Stomach (tissue), 9 donors: Measurements from ENCODE around the gene PPP2R5C. TPM values are rescaled to one million over a fixed set of nuclear protein-coding genes. Genes with fewer than 3 reads are reported as not detected.
A peak's percentile ranks its signal among the peaks of the same experiment; 100 is the strongest.

Source experiments
- DNase-seq, 2 donors: peaks; one replicate each; pipeline versions ENCODE4 v3.0.0 to v3.0.0-alpha.2; 2013 to 2019
- H3K27ac ChIP-seq, 5 donors: fragments of 200-600 bp in 4 of 5; sonication (generic) in 4 of 5; one replicate each; pipeline ENCODE4 v1.5.1; 2013 to 2019; ENCODE audit warnings: mild to moderate bottlenecking in 1 of 5, moderate library complexity in 1 of 5
- H3K27me3 ChIP-seq, 3 donors: fragments of 200-600 bp; sonication (generic); one replicate each; pipeline ENCODE4 v1.5.1; 2017 to 2019; ENCODE audit warnings: mixed run types in 1 of 3
- H3K36me3 ChIP-seq, 4 donors: fragments of 200-600 bp; sonication (generic); 1 replicate in 3 of 4; 2 replicates in 1 of 4; pipeline ENCODE4 v1.5.1; 2016 to 2019
- H3K4me1 ChIP-seq, 4 donors: fragments of 200-600 bp; sonication (generic); one replicate each; pipeline ENCODE4 v1.5.1; 2016 to 2019
- H3K4me3 ChIP-seq, 4 donors: fragments of 200-600 bp; sonication (generic) in 3 of 4; one replicate each; pipeline ENCODE4 v1.5.1; 2016 to 2019; ENCODE audit warnings: mild to moderate bottlenecking in 1 of 4
- H3K9me3 ChIP-seq, 4 donors: fragments of 200-600 bp; sonication (generic); one replicate each; pipeline ENCODE4 v1.5.1; 2016 to 2019
- EP300 ChIP-seq: sonication (generic); formaldehyde crosslinking; IDR thresholded peaks from one replicate; pipeline ENCODE4 v1.6.1; 2017; ENCODE audit warnings: antibody characterized with exemption
- POLR2A ChIP-seq, 4 donors: fragments of 450-650 bp; IDR thresholded peaks; one replicate each; pipeline ENCODE4 v1.6.1; 2016; ENCODE audit warnings: antibody characterized with exemption in 4 of 4, control low read depth in 2 of 4, mild to moderate bottlenecking in 1 of 4, moderate library complexity in 1 of 4
- POLR2AphosphoS5 ChIP-seq, 3 donors: sonication (generic); formaldehyde crosslinking; IDR thresholded peaks; one replicate each; pipeline ENCODE4 v1.6.1; 2016; ENCODE audit warnings: antibody characterized with exemption in 3 of 3
- WGBS, 5 donors: extraction: QIAGEN DNeasy Blood & Tissue Kit in 3 of 5; methylation state at CpG; one replicate each; pipeline versions ENCODE4 v1.1.5 to v1.1.7; 2013 to 2018; 5-methylcytosine and 5-hydroxymethylcytosine counted together
- intact Hi-C: fragments of 100-400 bp; cut with DNase I; formaldehyde crosslinking; loops from one replicate; pipeline ENCODE4 v1.15.1; 2023; ENCODE audit warnings: low total_unique reads
- polyA plus RNA-seq, 3 donors: library from polyadenylated mRNA; stranded (reverse); fragments of 200-250 nt; gene quantifications; one replicate each; pipeline ENCODE4 v1.2.3, GENCODE V29; 2013
- total RNA-seq, 5 donors: library from RNA; depleted of rRNA; stranded (reverse); fragments of >200 nt; gene quantifications; one replicate each; pipeline versions ENCODE4 v1.1.0 to v1.2.3, GENCODE V29; 2014 to 2016
- TF ChIP-seq, protein P1 (sequence below), 7 experiments: fragments of 450-650 bp in 4 of 7; fragments of 200-600 bp in 3 of 7; sonication (generic) in 3 of 7; IDR thresholded peaks; one replicate each; pipeline ENCODE4 v1.5.1; 2016 to 2019; ENCODE audit warnings: antibody characterized with exemption in 7 of 7, control low read depth in 2 of 7, mild to moderate bottlenecking in 1 of 7
- donor health status: healthy with polysubstance abuse.
- donor health status: Bipolar disorder and iron deficiency.
- donor health status: healthy.

The PPP2R5C gene
- total and polyA plus RNA-seq, 8 donors: 19.7 to 175 (median 89.6) TPM

- WGBS, 5 donors: 64 to 80% (median 72%) methylated on average over 5 of the region's 5 CpGs
Observed at GRCh38 chr14:101814934-101815333, 53.4 kb downstream of the PPP2R5C start.

GRCh38 chr14:101815994-101816393 is 54.5 kb downstream of the PPP2R5C start:
- TF ChIP-seq POLR2AphosphoS5 (IDR thresholded peaks at IDR 0.05) (no peak), EP300 (no peak), POLR2A (IDR thresholded peaks at IDR 0.05) (no peak)
- TF ChIP-seq, protein P1, sequence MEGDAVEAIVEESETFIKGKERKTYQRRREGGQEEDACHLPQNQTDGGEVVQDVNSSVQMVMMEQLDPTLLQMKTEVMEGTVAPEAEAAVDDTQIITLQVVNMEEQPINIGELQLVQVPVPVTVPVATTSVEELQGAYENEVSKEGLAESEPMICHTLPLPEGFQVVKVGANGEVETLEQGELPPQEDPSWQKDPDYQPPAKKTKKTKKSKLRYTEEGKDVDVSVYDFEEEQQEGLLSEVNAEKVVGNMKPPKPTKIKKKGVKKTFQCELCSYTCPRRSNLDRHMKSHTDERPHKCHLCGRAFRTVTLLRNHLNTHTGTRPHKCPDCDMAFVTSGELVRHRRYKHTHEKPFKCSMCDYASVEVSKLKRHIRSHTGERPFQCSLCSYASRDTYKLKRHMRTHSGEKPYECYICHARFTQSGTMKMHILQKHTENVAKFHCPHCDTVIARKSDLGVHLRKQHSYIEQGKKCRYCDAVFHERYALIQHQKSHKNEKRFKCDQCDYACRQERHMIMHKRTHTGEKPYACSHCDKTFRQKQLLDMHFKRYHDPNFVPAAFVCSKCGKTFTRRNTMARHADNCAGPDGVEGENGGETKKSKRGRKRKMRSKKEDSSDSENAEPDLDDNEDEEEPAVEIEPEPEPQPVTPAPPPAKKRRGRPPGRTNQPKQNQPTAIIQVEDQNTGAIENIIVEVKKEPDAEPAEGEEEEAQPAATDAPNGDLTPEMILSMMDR (IDR thresholded peaks at IDR 0.05): no peak
- intact Hi-C loops: no loop called here
- Histone ChIP-seq H3K9me3 (no peaks in the 10 kb centered on the region), H3K27ac (peak overlapping the region in 3 of 5 donors; percentile 19 to 99 (median 98)), H3K36me3 (peaks cover 0 to 18% (median 10%) of the 10 kb centered on the region in 4 donors), H3K4me3 (no peak overlapping the region), H3K27me3 (no peaks in the 10 kb centered on the region), H3K4me1 (peaks cover 13 to 71% (median 55%) of the 10 kb centered on the region in 4 donors)
- no peak for DNase-seq
- WGBS, 5 donors: 85 to 89% (median 88%) methylated on average over 10 of the region's 10 CpGs

More at GRCh38 chr14:101814934-101815333, 53.4 kb downstream of the PPP2R5C start:
- H3K4me3 ChIP-seq: no peak overlapping the region
- no peaks in the 10 kb centered on the region for H3K27me3 ChIP-seq
- H3K36me3 ChIP-seq: peaks cover 0 to 12% (median 7%) of the 10 kb centered on the region in 4 donors
- no peak for DNase-seq
- TF ChIP-seq POLR2A (IDR thresholded peaks at IDR 0.05) (no peak), EP300 (no peak), POLR2AphosphoS5 (IDR thresholded peaks at IDR 0.05) (no peak)
- TF ChIP-seq, protein P1 (IDR thresholded peaks at IDR 0.05): no peak
- no peaks in the 10 kb centered on the region for H3K9me3 ChIP-seq
- H3K27ac ChIP-seq: peak overlapping the region in 4 of 5 donors; percentile 38 to 99 (median 96)
- intact Hi-C loops: no loop called here
- H3K4me1 ChIP-seq: peaks cover 17 to 75% (median 57%) of the 10 kb centered on the region in 4 donors

DNA sequence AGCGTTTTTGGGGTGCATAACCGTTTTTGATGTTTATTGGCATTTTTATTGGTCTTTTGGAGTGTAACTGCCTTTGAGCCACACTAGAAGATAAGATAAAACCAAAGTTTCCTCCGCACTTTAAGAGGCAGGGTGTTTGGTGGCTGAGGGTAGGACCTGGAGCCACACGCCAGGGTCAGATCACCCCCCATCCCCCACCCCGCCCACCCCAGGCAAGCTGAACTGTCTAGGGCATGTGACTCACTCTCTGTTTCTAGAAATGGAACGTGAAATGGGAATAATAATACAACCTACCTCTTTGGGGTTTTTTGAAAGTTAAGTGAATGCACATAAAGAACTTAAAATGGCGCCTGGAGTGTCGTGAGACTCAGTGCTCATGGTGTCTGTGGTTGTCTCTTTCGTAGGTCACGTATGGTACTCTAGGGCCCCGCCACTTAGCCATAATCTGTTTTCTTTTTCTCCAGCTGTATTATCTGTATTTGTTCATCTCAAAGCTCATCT is 56.0 kb downstream of the PPP2R5C start:
- Histone ChIP-seq H3K27me3 (no peaks in the 10 kb centered on the region), H3K9me3 (no peaks in the 10 kb centered on the region), H3K4me1 (peaks cover 0 to 69% (median 49%) of the 10 kb centered on the region in 4 donors), H3K36me3 (peaks cover 0 to 18% (median 10%) of the 10 kb centered on the region in 4 donors), H3K27ac (peak overlapping the region in 4 of 5 donors; percentile 20 to 87 (median 59)), H3K4me3 (no peak overlapping the region)
- WGBS, 5 donors: 69 to 80% (median 78%) methylated on average over 11 of the region's 11 CpGs
- intact Hi-C loops: no loop called here
- no peak for TF ChIP-seq POLR2AphosphoS5 (IDR thresholded peaks at IDR 0.05)
- no peak for DNase-seq

DNA sequence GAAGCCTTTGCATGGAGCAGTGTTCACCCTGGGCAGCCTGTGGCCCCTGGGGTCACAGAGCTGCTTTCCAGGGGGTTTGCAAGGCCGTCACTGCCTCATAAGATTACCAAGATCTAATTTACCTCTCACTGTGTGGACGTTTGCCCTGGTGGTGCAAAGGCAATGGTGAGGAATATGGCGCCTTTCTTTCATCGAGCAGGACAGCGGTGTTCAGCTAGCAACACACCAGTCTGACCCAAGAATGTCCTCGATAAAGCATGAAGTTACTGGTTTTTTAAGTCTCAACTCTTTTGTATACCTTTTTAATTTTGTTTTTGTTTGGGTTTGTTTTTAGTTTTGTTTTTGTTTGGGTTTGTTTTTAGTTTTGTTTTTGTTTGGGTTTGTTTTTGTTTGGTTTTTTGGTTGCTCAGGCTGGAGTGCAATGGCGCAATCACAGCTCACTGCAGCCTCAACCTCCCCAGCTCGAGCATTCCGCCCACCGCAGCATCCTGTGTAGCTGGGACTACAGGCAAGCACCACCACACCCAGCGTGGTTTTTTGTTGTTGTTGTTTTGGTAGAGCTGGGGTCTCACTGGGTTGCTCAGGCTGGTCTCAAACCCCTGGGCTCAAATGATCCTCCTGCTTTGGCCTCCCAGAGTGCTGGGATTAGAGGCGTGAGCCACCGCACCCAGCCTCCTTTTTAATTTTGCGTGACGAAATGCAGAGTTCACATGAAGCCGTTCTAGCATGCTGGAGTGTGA is 57.9 kb downstream of the PPP2R5C start:
- no peaks in the 10 kb centered on the region for H3K9me3 ChIP-seq
- H3K27me3 ChIP-seq: no peaks in the 10 kb centered on the region
- H3K27ac ChIP-seq: peak overlapping the region; percentile 49 to 87 (median 73)
- H3K4me3 ChIP-seq: no peak overlapping the region
- H3K4me1 ChIP-seq: peaks cover 14 to 69% (median 50%) of the 10 kb centered on the region in 4 donors
- peak in 1 of 2 donors; percentile 57 for DNase-seq
- 77 to 86% (median 84%) methylated on average over 16 of the region's 16 CpGs for WGBS, 5 donors
- no peak for TF ChIP-seq POLR2A (IDR thresholded peaks at IDR 0.05)
- TF ChIP-seq, protein P1 (IDR thresholded peaks at IDR 0.05): no peak
- TF ChIP-seq POLR2AphosphoS5 (IDR thresholded peaks at IDR 0.05): no peak
- TF ChIP-seq EP300: no peak
- peaks cover 0 to 18% (median 10%) of the 10 kb centered on the region in 4 donors for H3K36me3 ChIP-seq
- intact Hi-C loops: no loop called here
